ENCODE results near the gene CCHCR1.

Gene CCHCR1

GRCh38 chr6:31094389-31094881, 63.2 kb downstream of the CCHCR1 start:
- no peak overlapping the region for H2AFZ ChIP-seq (ENCODE audit: low read depth, low read length, severe bottlenecking)
- no peak overlapping the region for H3K27ac ChIP-seq (ENCODE audit: low read depth, low read length)
- H3K36me3 ChIP-seq (ENCODE audit: low read length) = no peaks in the 10 kb centered on the region
- 0 out of 2 replicates have a peak, but pooled peaks cover 3% of the 10 kb centered on the region for H4K20me1 ChIP-seq (ENCODE audit: low read depth, low read length)
- H3K79me2 ChIP-seq (ENCODE audit: insufficient read depth, low read length) = no peaks in the 10 kb centered on the region
- H3K4me3 ChIP-seq (ENCODE audit: insufficient read depth, low read length, poor library complexity, severe bottlenecking) = no peak overlapping the region
- H3F3A ChIP-seq (ENCODE audit: insufficient read depth) = no peaks in the 10 kb centered on the region
- no peak overlapping the region for H3K9ac ChIP-seq (ENCODE audit: low read length)
- no peak overlapping the region for H3K4me2 ChIP-seq (ENCODE audit: low read depth, low read length, poor library complexity, severe bottlenecking)
- H3K9me2 ChIP-seq (replicated peaks; ENCODE audit: insufficient read depth, low read length) = no peaks in the 10 kb centered on the region
- TF ChIP-seq CTCF (IDR thresholded peaks at IDR 0.05; ENCODE audit: insufficient read depth, low read length, poor library complexity, severe bottlenecking) = no peak
- no peaks in the 10 kb centered on the region for H3K27me3 ChIP-seq (ENCODE audit: low read length)
- H3K9me3 ChIP-seq (ENCODE audit: insufficient read depth, low read length) = no peaks in the 10 kb centered on the region

GRCh38 chr6:31092769-31093505, 64.7 kb downstream of the CCHCR1 start:
- Histone ChIP-seq H3F3A (ENCODE audit: insufficient read depth) (no peaks in the 10 kb centered on the region), H3K27ac (ENCODE audit: low read depth, low read length) (no peak overlapping the region), H3K9me2 (replicated peaks; ENCODE audit: insufficient read depth, low read length) (no peaks in the 10 kb centered on the region), H3K9ac (ENCODE audit: low read length) (no peak overlapping the region), H3K79me2 (ENCODE audit: insufficient read depth, low read length) (no peaks in the 10 kb centered on the region), H2AFZ (ENCODE audit: low read depth, low read length, severe bottlenecking) (no peak overlapping the region), H4K20me1 (ENCODE audit: low read depth, low read length) (0 out of 2 replicates have a peak, but pooled peaks cover 3% of the 10 kb centered on the region), H3K36me3 (ENCODE audit: low read length) (no peaks in the 10 kb centered on the region), H3K27me3 (ENCODE audit: low read length) (no peaks in the 10 kb centered on the region), H3K4me3 (ENCODE audit: insufficient read depth, low read length, poor library complexity, severe bottlenecking) (no peak overlapping the region), H3K4me2 (ENCODE audit: low read depth, low read length, poor library complexity, severe bottlenecking) (no peak overlapping the region), H3K9me3 (ENCODE audit: insufficient read depth, low read length) (no peaks in the 10 kb centered on the region)
- TF ChIP-seq CTCF (IDR thresholded peaks at IDR 0.05; ENCODE audit: insufficient read depth, low read length, poor library complexity, severe bottlenecking) = no peak
- TF ChIP-seq EZH2phosphoT487 (conservative IDR thresholded peaks at IDR 0.05; ENCODE audit: low read length) = no peak
